Retina (tissue), 1 donor: Measurements from ENCODE around the gene SHISA7.
"Not testable (repeated sequence)": the region's sequence is repeated elsewhere in the genome, so short reads cannot be mapped to it uniquely, and the experiment has no call there.

Source experiments
- DNase-seq: peaks from one replicate; pipeline ENCODE4 v3.0.0-alpha.2; 2016

Gene SHISA7

DNA sequence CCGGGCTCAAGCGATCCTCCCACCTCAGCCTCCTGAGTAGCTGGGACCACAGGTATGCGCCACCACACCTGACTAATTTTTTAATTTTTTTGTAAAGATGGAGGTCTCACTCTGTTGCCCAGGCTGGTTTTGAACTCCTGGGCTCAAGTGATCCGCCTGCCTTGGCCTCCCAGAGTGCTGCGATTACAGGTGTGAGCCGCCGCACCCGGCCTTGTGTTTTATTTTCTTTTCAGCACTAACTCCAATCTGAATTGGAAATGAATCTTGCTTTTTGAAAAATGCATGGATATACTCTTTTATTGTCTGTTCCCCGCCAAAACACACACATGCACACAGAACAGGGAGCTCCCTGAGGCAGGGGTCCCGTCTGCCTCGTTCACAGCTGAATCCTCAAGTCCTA lies 19.6 kb upstream of the SHISA7 start:
- DNase-seq, result no peak

- DNase-seq, result no peak
Observed at GRCh38 chr19:55461974-55462626, 19.0 kb upstream of the SHISA7 start.

DNA sequence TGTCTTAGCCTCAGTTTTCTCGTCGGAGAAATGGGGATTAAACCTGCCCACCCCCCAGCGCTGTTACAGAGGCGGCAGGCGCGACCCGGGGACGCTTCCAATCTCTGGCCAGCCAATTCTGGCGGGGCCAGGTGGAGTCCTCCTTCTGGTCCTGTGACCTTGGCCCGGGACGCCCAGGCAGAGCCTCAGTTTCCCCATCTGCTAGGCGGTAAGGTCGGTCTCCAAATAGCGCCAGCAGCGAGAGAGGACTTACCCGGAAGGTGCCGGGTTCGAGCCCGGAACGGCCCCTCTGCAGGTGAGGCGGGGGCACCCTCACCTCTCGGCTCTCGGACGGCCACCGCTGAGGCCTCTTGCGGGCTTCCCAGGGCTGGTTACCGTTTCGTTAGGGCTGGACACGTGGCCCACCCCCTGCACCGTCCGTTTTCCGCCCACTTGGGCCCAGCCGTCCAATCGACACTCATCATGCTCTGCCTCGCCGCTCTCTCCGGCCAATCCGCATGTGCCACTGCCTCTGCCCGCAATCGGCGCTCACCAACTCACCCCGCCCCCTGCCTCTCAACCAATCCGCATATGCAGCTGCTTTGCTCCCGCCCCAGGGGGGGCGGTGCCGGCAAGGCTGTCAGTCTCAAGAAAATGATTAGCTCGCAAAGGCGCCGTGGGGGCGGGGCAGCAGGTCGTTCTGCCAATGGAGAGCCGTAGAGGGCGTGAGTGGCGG lies 18.3 kb upstream of the SHISA7 start, which contains the start of gene ISOC2:
Gene ISOC2 (minus strand): TSS at position 384 of the 715 bp plus-strand sequence. CDS start 5,156 bp downstream, outside the sequence.
- DNase-seq, result peak; percentile 99

- no peak for DNase-seq
Observed at GRCh38 chr19:55460670-55461258, 17.7 kb upstream of the SHISA7 start.

DNA sequence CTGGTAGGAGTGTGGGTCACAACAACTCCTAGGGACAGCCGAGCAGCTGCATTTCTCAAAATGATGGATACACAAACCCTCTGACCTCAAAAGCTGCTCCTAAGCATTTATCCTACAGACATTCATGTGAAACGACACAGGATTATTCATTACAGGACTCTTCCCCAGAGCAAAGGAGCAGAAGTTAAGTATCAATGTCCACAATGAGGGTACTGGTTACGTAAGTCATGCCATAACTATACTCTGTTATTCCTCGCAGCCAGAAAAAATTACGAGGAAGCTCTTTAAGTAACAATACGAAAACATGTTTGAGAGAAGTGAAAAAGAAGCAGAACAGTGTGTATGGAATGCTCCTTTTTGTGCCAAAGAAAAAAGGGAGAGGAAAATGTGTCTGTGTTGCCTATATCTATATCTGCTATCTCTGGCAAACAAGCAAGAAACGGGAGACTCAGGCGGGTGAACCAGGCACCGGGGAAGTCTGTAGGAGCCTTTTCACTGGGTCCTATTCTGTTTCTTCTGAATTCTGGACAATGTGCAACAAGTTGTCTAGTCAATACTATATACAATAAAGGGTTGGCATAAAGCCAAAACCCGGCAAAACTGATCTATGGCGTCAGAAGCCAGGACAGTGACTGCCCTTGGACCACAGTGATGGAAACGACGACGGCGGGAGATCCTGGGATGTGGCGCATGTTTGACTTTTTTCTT lies 17.0 kb upstream of the SHISA7 start:
- no peak for DNase-seq

DNA sequence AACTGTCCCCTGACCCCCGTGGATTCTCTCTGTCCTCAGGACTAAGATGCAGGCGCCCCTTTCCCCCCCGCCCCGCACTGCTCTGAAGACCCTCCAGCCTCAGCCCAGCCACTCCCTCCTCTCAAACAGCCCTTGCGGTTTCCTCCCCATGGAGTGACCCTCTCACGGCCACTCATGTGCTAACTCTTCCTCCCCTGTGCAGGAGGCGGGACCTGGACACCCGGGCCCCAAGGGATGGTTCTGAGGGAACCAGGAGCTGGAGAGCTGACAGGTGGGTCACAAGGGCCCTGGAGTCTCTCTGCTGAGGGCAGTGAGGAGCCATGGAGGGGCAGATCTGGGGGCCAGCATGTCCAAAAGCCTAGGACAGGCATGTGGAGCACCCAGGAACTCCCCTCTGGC lies 16.4 kb upstream of the SHISA7 start:
- DNase-seq, result no peak

DNA sequence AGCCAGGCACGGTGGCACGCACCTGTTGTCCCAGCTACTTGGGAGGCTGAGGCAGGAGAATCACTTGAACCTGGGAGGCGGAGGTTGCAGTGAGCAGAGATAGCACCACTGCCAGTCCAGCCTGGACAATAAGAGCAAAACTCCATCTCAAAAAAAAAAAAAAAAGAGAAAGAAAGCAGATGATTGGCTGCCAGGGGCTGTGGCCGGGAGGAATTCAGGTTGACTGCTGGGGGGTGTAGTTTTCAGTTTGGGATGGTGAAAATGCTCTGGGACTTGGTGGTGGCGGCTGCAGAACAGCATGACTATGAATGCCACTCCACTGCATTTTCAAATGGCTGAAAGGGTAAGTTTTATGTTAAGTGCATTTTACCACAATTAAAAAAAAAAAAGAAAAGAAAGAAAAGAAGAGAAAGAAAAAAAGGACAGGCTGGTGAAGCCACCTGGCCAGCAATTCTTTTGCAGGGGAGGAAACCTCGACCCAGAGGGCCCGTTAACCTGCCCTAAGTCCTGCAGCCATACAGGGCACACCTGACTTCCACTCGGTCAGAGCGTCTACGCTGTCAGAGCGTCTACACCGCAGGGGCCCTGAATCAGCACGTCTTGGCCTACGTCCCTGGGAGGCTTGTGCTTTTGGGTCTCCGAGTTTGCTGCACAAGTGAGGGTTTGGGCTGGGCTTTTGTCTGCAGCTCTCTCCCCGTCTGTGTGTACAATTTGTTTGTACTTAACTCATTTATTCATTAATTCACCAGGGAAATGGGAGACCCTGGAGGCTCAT lies 14.8 kb upstream of the SHISA7 start:
- DNase-seq, result no peak

DNA sequence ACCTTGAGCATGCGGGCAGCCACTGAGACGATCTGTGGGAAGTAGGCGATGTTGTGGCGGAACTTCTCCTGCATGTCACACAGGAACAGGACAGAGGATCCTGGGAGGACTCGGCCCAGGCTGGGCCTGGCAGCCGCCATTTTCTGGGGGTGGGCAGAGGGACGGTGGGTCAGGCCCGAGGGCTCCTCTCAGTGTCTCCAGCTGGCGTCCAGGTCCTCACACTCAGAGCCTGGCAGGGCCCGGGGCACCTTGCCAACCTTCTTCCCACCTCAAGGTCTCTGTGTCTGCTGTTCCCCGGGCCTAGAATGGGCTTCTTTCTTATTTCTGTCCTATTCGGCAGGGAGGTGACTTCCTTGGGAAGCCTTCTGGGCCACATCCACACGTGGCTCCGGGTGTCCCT lies 13.2 kb upstream of the SHISA7 start:
- DNase-seq, result no peak

DNA sequence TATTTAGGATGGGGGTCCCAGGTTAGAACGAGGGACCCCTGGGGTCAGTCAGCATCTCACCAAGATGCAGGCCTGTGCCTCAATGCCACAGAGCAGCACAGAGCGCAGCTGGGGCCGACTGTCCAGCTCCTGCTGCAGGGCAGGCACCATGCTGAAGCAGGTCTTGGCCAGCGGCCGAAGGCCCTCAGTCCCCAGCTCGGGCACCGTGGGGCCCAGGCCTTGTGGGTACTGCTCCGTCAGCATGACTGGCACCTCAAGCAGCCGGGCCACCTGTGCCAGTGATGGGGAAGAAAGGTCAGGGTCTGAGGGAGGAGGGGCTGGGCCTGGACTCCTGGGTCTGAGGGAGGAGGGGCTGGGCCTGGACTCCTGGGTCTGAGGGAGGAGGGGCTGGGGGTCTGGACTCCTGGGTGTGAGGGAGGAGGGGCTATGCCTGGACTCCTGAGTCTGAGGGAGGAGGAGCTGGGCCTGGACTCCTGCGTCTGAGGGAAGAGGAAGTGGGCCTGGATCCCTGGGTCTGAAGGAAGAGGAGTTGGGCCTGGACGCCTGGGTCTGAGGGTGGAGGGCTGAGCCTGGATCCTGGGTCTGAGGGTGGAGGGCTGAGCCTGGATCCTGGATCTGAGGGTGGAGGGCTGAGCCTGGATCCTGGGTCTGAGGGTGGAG lies 12.6 kb upstream of the SHISA7 start:
- DNase-seq, result no peak

DNA sequence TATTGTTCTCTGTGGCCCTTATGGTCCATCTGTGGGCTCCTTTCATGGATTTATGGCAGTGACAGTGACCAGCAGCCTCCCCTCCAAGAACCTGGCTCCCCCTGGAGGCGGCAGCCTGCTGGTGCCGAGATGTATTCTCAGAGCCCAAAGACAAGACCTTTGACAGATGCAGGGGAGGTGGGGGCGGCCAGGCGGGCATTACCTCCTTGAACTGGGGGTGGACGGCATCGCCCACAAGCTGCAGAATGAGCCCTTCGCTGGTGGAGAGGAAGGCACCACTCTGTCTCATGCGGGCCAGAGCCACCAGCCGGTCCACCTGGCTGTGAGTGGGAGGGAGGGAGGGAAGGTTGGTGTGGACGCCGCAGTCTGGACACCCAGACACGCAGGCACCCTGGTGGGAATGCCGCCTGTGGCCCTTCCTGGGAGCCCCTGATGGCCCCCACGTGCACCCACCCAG lies 11.7 kb upstream of the SHISA7 start:
- peak; percentile 53 for DNase-seq

DNA sequence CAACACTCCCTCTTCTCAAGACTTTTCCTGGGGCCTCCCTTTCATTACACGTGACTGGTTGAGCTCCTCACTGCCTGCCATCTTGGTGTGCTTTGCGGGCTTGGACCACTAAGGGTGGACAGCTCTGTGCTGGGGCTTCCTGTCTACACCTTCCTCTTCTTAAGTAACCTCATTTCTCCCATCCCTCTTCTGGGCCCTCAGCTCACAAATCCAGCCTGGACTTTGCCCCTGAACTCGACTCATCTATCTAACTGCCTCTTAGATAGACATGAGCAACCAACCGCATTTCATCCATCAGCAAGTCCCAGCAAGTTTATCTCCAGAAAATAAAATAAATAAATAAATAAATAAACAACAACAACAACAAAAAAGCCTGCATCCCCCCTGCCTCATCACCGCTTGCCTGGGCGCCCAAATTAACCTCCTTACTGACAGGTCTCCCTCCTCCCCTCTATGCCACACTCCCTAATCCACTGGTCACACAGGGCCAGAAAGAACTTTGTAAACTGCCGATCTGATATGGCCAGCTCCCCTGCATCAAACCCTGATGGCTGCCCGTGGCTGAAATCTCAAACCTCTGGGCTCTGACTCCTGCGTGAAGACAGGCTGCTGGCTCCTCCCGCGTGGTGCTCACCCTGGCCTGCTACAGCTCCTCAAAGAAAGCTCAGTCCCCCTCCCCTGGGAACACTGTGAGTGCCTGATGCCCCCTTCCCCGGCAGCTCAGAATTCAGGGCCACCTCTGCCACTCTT lies 10.6 kb upstream of the SHISA7 start:
- DNase-seq, result no peak

- peak; percentile 95 for DNase-seq
Observed at GRCh38 chr19:55452749-55453346, 9.7 kb upstream of the SHISA7 start.

- peak; percentile 71 for DNase-seq
Observed at GRCh38 chr19:55451965-55452748, 9.1 kb upstream of the SHISA7 start.

DNA sequence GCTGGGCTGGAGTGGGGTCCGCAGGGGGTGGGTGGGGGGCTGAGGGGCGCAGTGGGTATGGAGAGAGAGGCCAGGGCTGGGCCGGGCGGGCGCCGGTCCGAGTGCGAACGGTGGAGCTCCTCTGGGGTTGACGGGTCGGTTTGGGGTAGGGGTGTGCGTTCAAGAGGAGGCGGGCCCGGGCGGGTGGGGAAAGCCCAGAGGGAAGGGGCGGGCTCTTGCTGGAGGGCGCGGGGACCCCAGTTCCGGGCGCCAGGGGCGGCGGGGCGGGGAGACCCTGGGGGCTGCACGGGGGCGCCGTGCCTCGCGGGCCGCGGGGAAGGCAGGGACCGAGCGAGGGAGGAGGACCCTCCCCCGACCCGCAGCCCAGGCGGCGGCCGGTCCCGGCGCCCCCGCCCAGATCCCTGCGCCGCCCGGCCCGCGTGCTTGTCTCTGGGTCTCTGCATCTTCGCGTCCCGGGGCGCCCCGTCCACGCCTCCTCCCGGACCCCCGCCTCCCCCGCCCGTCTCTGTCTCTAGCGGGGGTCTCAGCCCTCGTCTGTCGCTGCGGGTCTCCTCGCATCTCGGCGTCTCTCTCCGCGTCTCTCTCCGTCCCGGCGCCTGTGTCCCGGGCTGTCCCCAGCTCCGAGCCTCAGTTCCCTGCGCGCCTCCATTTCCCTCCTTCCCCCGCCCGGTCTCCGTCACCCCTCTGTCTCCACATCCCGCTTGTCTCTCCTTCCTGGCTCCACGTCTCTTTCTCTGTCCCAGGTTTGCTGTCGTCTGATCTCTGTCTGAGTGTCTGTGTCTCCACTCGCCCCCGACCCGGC lies 8.3 kb upstream of the SHISA7 start:
- peak; percentile 46 for DNase-seq

- no peak for DNase-seq
Observed at GRCh38 chr19:55449469-55449868, 6.4 kb upstream of the SHISA7 start.

GRCh38 chr19:55448175-55448490 lies 5.0 kb upstream of the SHISA7 start:
- DNase-seq, result not testable (repeated sequence)

- DNase-seq, result peak; percentile 36
Observed at GRCh38 chr19:55447421-55448174, 4.5 kb upstream of the SHISA7 start.

DNA sequence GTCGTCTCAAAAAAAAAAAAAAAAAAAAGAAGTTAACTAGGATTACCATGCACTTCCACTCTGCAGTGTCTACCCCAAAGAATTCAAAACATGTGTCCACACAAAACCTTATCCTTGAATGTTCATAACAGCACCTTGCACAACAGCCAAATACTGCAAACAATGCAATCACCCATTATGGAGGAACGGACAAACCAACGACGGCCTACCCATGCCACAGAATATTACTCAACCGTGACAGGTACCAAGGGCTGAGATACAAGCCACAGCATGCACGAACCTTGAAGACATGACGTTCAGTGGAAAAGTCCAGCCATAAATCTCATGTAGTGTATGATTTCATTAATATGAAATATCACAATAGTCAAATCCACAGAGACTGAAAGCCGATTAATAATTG lies 3.0 kb upstream of the SHISA7 start:
- DNase-seq, result no peak

- no peak for DNase-seq
Observed at GRCh38 chr19:55444646-55445045, 1.5 kb upstream of the SHISA7 start.
